Smooth muscle cell (in vitro differentiated cells): ENCODE data around the gene TLE7. TPM values are rescaled to one million over a fixed set of nuclear protein-coding genes. Genes with fewer than 3 reads are reported as not detected.

Source experiments
- DNase-seq: peaks from one replicate; lab custom pipeline; 2025; ENCODE audit not compliant: unreplicated experiment; lab: John Stamatoyannopoulos, UW
- H2AFZ ChIP-seq: fragments of 200-600 bp; sonication (generic); 2 replicates; pipeline ENCODE4 v1.6.0; 2016; ENCODE audit warnings: antibody characterized with exemption, low read depth, mild to moderate bottlenecking
- H3F3A ChIP-seq: fragments of 200-600 bp; sonication (generic); 2 replicates; pipeline ENCODE4 v1.6.0; 2017; ENCODE audit warnings: antibody characterized with exemption, low read depth
- H3K27ac ChIP-seq: fragments of 200-600 bp; sonication (generic); 2 replicates; pipeline ENCODE4 v1.5.1; 2016; ENCODE audit warnings: low read depth, mild to moderate bottlenecking
- H3K27me3 ChIP-seq: fragments of 200-600 bp; sonication (generic); 2 replicates; pipeline ENCODE4 v1.6.1; 2016; ENCODE audit warnings: low read depth, mild to moderate bottlenecking
- H3K36me3 ChIP-seq: fragments of 200-600 bp; sonication (generic); 2 replicates; pipeline ENCODE4 v1.5.1; 2016; ENCODE audit warnings: low read depth
- H3K4me1 ChIP-seq: fragments of 200-600 bp; sonication (generic); 2 replicates; pipeline ENCODE4 v1.5.1; 2016; ENCODE audit warnings: low read depth
- H3K4me2 ChIP-seq: fragments of 200-600 bp; sonication (generic); 2 replicates; pipeline ENCODE4 v1.6.0; 2016; ENCODE audit warnings: mild to moderate bottlenecking
- H3K4me3 ChIP-seq: fragments of 200-600 bp; sonication (generic); 2 replicates; pipeline ENCODE4 v1.5.1; 2016; ENCODE audit warnings: mild to moderate bottlenecking
- H3K79me2 ChIP-seq: fragments of 200-600 bp; sonication (generic); 2 replicates; pipeline ENCODE4 v1.6.0; 2016; ENCODE audit warnings: low read depth, mild to moderate bottlenecking
- H3K9ac ChIP-seq: fragments of 200-600 bp; sonication (generic); 2 replicates; pipeline ENCODE4 v1.6.0; 2016; ENCODE audit warnings: low read depth
- H3K9me3 ChIP-seq: fragments of 200-600 bp; sonication (generic); replicated peaks from 2 replicates; pipeline ENCODE4 v1.5.1; 2016; ENCODE audit warnings: low read depth
- H4K20me1 ChIP-seq: fragments of 200-600 bp; sonication (generic); 2 replicates; pipeline ENCODE4 v1.6.0; 2016; ENCODE audit warnings: low read depth
- WGBS: methylation state at CpG from one replicate; pipeline ENCODE4 v1.1.7; 2016; ENCODE audit warnings: low lambda C conversion rate; 5-methylcytosine and 5-hydroxymethylcytosine counted together
- polyA plus RNA-seq: library from polyadenylated mRNA; unstranded; fragments of >200 nt; fragmentation: Nextera tagmentation; extraction: Ambion mirVana; gene quantifications from 2 replicates; pipeline ENCODE4 v1.2.1, GENCODE V29; 2016
- total RNA-seq: library from RNA; depleted of rRNA; stranded (reverse); fragments of >200 nt; gene quantifications from 2 replicates; pipeline ENCODE4 v1.2.3, GENCODE V29; 2014
- TF ChIP-seq, protein P1 (sequence below): fragments of 200-600 bp; sonication (generic); IDR thresholded peaks from 2 replicates; pipeline ENCODE4 v1.5.1; 2017; ENCODE audit warnings: borderline replicate concordance, mild to moderate bottlenecking, antibody characterized with exemption; ENCODE audit not compliant: insufficient read depth, poor library complexity, severe bottlenecking

Gene TLE7
- total and polyA plus RNA-seq, 2 experiments from 2014 or later, result not detected

DNA sequence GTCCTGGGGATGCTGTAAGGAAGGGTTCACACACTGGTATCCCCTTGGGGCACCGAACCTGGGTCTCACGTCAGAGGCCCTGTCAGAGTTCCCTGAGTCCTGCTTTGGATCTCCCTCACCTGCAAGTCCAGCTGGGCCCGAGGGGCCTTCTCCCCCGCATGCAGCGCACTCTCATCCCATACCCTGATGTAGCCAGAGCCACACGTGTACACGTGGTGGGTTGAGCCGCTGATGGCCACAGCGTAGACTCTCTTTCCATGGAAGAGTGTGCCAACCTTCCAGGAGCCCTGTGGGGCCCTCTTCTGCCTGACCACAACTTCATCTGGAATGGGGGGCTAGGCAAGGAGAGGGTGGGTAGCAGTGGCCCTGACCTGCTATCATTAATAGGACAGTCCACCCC, 9.9 kb downstream of the TLE7 start:
- Histone ChIP-seq H3F3A (peaks cover 3% of the 10 kb centered on the region), H3K4me2 (no peak overlapping the region), H4K20me1 (no peaks in the 10 kb centered on the region), H2AFZ (no peak overlapping the region), H3K4me1 (no peaks in the 10 kb centered on the region), H3K4me3 (no peak overlapping the region), H3K9me3 (no peaks in the 10 kb centered on the region), H3K27ac (no peak overlapping the region), H3K79me2 (no peaks in the 10 kb centered on the region), H3K27me3 (no peaks in the 10 kb centered on the region), H3K9ac (no peak overlapping the region), H3K36me3 (no peaks in the 10 kb centered on the region)
- no peak for DNase-seq
- TF ChIP-seq, protein P1, sequence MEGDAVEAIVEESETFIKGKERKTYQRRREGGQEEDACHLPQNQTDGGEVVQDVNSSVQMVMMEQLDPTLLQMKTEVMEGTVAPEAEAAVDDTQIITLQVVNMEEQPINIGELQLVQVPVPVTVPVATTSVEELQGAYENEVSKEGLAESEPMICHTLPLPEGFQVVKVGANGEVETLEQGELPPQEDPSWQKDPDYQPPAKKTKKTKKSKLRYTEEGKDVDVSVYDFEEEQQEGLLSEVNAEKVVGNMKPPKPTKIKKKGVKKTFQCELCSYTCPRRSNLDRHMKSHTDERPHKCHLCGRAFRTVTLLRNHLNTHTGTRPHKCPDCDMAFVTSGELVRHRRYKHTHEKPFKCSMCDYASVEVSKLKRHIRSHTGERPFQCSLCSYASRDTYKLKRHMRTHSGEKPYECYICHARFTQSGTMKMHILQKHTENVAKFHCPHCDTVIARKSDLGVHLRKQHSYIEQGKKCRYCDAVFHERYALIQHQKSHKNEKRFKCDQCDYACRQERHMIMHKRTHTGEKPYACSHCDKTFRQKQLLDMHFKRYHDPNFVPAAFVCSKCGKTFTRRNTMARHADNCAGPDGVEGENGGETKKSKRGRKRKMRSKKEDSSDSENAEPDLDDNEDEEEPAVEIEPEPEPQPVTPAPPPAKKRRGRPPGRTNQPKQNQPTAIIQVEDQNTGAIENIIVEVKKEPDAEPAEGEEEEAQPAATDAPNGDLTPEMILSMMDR, result no peak
- WGBS, result 92% methylated on average over 9 of the region's 9 CpGs

DNA sequence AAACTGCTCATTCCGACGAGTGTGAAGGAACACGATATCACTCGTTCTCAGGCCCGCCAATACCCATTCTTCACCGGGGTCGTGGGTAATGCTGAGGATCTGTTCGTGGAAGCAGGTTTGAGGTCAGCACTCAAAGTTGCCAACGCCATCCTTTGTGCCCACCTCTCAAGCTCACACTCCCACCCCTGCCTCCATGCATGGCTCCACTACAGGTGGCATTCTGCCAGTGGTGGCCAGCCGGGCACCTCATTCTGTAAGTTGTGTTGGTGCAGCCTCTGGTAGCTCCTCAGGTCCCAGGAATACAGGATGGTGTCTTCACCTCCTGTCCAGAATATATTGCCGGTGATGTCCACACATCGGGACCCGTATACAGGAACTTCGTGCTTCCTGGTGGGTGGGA, 10.7 kb downstream of the TLE7 start:
- Histone ChIP-seq H3K9me3 (no peaks in the 10 kb centered on the region), H3K4me1 (no peaks in the 10 kb centered on the region), H3K4me3 (no peak overlapping the region), H2AFZ (no peak overlapping the region), H3K79me2 (no peaks in the 10 kb centered on the region), H3K9ac (no peak overlapping the region), H3F3A (peaks cover 11% of the 10 kb centered on the region), H3K36me3 (no peaks in the 10 kb centered on the region), H3K27ac (no peak overlapping the region), H3K4me2 (no peak overlapping the region), H4K20me1 (no peaks in the 10 kb centered on the region), H3K27me3 (peaks cover 5% of the 10 kb centered on the region)
- WGBS, result 91% methylated on average over 14 of the region's 14 CpGs
- TF ChIP-seq, protein P1, result no peak
- DNase-seq, result no peak

DNA sequence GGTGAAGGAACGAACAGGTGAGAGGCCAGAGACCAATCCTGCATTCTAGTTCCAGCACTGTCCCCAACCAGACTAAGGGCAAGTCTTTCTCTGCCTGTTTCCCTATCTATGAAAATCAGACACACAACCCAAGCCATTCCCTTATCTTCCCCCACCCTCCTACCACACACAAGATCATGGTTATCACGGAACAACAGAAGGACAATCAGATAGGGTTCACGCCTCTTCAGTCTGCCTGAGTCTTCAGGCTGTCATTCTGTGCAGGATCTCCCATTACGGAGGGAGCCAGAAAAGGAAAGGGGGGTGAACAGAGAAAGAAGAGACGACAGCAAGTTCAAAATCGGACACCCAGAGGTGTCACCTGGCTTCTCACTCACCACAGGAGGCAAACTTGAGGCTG, 11.1 kb downstream of the TLE7 start:
- no peak overlapping the region for H3K4me3 ChIP-seq
- TF ChIP-seq, protein P1, result no peak
- H2AFZ ChIP-seq, result no peak overlapping the region
- H3K9me3 ChIP-seq, result no peaks in the 10 kb centered on the region
- no peak overlapping the region for H3K27ac ChIP-seq
- H3K27me3 ChIP-seq, result peaks cover 9% of the 10 kb centered on the region
- no peak overlapping the region for H3K4me2 ChIP-seq
- no peaks in the 10 kb centered on the region for H3K36me3 ChIP-seq
- no peaks in the 10 kb centered on the region for H4K20me1 ChIP-seq
- H3F3A ChIP-seq, result peaks cover 12% of the 10 kb centered on the region
- no peaks in the 10 kb centered on the region for H3K4me1 ChIP-seq
- H3K9ac ChIP-seq, result no peak overlapping the region
- H3K79me2 ChIP-seq, result no peaks in the 10 kb centered on the region
- no peak for DNase-seq
- 79% methylated on average over 6 of the region's 6 CpGs for WGBS

DNA sequence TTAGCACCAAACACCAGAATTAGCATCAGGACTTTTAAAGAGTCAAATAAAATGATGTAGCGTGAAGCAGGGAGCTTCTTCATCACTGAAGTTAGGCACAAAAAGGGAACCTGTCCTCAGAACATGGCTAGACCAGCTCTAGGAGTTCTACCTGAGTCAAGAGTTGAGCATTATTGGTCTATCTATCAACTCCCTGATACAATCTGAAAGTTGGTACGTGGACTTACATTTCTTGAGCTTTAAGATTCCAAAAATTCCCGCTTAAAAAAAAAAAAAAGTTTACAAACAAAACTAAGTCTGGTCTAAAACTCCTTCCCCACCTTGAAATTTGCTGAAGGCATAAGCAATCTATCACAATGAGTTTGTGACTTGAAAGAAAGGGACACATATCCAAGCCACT, 12.3 kb downstream of the TLE7 start:
- H3K36me3 ChIP-seq, result no peaks in the 10 kb centered on the region
- H3K79me2 ChIP-seq, result no peaks in the 10 kb centered on the region
- no peak overlapping the region for H2AFZ ChIP-seq
- no peak overlapping the region for H3K4me3 ChIP-seq
- peaks cover 20% of the 10 kb centered on the region for H3K27me3 ChIP-seq
- no peak overlapping the region for H3K9ac ChIP-seq
- TF ChIP-seq, protein P1, result no peak
- H4K20me1 ChIP-seq, result no peaks in the 10 kb centered on the region
- no peaks in the 10 kb centered on the region for H3K4me1 ChIP-seq
- no peak overlapping the region for H3K27ac ChIP-seq
- DNase-seq, result no peak
- H3F3A ChIP-seq, result peaks cover 12% of the 10 kb centered on the region
- no peaks in the 10 kb centered on the region for H3K9me3 ChIP-seq
- WGBS, result 75% methylated on average over 3 of the region's 3 CpGs
- H3K4me2 ChIP-seq, result no peak overlapping the region
